Measurements from ENCODE around the gene FZD4.

DNA sequence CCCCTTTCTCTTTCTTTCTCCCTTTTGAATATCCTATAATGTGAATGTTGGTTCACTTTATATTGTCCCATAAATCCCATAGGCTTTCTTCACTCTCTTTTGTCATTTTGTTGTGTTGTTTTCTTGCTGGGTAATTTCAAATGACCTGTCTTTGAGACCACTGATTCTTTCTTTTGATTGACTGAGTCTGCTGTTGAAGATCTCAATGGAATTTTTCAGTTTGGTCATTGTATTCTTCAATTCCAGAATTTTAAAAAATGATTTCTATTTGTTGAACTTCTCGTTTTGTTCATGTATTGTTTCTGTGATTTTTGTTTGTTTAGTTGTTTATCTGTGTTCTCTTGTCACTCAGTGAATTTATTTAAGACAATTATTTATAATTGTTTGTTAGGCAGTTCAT is 17.5 kb upstream of the FZD4 start:
- TF ChIP-seq POLR2A (IDR thresholded peaks at IDR 0.05): no peak
- TF ChIP-seq, protein P1, sequence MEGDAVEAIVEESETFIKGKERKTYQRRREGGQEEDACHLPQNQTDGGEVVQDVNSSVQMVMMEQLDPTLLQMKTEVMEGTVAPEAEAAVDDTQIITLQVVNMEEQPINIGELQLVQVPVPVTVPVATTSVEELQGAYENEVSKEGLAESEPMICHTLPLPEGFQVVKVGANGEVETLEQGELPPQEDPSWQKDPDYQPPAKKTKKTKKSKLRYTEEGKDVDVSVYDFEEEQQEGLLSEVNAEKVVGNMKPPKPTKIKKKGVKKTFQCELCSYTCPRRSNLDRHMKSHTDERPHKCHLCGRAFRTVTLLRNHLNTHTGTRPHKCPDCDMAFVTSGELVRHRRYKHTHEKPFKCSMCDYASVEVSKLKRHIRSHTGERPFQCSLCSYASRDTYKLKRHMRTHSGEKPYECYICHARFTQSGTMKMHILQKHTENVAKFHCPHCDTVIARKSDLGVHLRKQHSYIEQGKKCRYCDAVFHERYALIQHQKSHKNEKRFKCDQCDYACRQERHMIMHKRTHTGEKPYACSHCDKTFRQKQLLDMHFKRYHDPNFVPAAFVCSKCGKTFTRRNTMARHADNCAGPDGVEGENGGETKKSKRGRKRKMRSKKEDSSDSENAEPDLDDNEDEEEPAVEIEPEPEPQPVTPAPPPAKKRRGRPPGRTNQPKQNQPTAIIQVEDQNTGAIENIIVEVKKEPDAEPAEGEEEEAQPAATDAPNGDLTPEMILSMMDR (IDR thresholded peaks at IDR 0.05): no peak

Data from body of pancreas (tissue), 4 donors.